ENCODE data around the gene MYO16. TPM values are rescaled to one million over a fixed set of nuclear protein-coding genes. Genes with fewer than 3 reads are reported as not detected.

Gene MYO16
- total and polyA plus RNA-seq, 7 donors, result under 0.01 to 0.33 (median 0.28) TPM; not detected in 2

GRCh38 chr13:109148243-109148642 lies 518.8 kb downstream of the MYO16 start:
- Histone ChIP-seq H3K4me3 (no peak overlapping the region), H3K36me3 (no peaks in the 10 kb centered on the region), H3K9me3 (no peaks in the 10 kb centered on the region), H3K27me3 (no peaks in the 10 kb centered on the region), H3K4me1 (peaks cover 0 to 26% (median 20%) of the 10 kb centered on the region in 4 donors), H3K27ac (peak overlapping the region in 3 of 4 donors; percentile 30 to 69 (median 61))
- DNase-seq, result no peak
- TF ChIP-seq POLR2A (IDR thresholded peaks at IDR 0.05) (no peak), CTCF (IDR thresholded peaks at IDR 0.05) (no peak), POLR2AphosphoS5 (IDR thresholded peaks at IDR 0.05) (no peak)
- 80 to 87% methylated on average over 3 of the region's 3 CpGs for WGBS, 2 donors
- intact Hi-C loops (cut with DNase I), result loop anchor here (5.0 to 10.0 kb wide), 4 partner anchors 186 to 989 kb away; no protein-coding TSS in a partner anchor

- TF ChIP-seq POLR2A (IDR thresholded peaks at IDR 0.05) (no peak), POLR2AphosphoS5 (IDR thresholded peaks at IDR 0.05) (no peak), CTCF (IDR thresholded peaks at IDR 0.05) (no peak), EP300 (IDR thresholded peaks at IDR 0.05) (no peak)
- H3K9me3 ChIP-seq, result no peaks in the 10 kb centered on the region
- no peaks in the 10 kb centered on the region for H3K36me3 ChIP-seq
- peaks cover 0 to 43% (median 37%) of the 10 kb centered on the region in 4 donors for H3K4me1 ChIP-seq
- H3K27me3 ChIP-seq, result no peaks in the 10 kb centered on the region
- H3K27ac ChIP-seq, result no peak overlapping the region
- intact Hi-C loops (cut with DNase I), result loop anchor here (10.0 kb wide), 1 partner anchor 874 kb away; no protein-coding TSS in a partner anchor
- no peak for DNase-seq
- no peak overlapping the region for H3K4me3 ChIP-seq
These were observed 521.3 kb downstream of the MYO16 start for GRCh38 chr13:109150696-109151095.

GRCh38 chr13:109151255-109151654 lies 521.8 kb downstream of the MYO16 start:
- no peaks in the 10 kb centered on the region for H3K36me3 ChIP-seq
- intact Hi-C loops (cut with DNase I), result loop anchor here (10.0 kb wide), 1 partner anchor 874 kb away; no protein-coding TSS in a partner anchor
- H3K27ac ChIP-seq, result peak overlapping the region in 1 of 4 donors; percentile 5
- TF ChIP-seq POLR2AphosphoS5 (IDR thresholded peaks at IDR 0.05) (no peak), CTCF (IDR thresholded peaks at IDR 0.05) (no peak), EP300 (IDR thresholded peaks at IDR 0.05) (no peak), POLR2A (IDR thresholded peaks at IDR 0.05) (no peak)
- H3K4me3 ChIP-seq, result no peak overlapping the region
- H3K27me3 ChIP-seq, result no peaks in the 10 kb centered on the region
- DNase-seq, result no peak
- no peaks in the 10 kb centered on the region for H3K9me3 ChIP-seq
- 80 to 87% methylated on average over 3 of the region's 3 CpGs for WGBS, 2 donors
- peaks cover 0 to 45% (median 39%) of the 10 kb centered on the region in 4 donors for H3K4me1 ChIP-seq

- no peak for DNase-seq
- no peaks in the 10 kb centered on the region for H3K9me3 ChIP-seq
- 75 to 82% methylated on average over 5 of the region's 5 CpGs for WGBS, 2 donors
- TF ChIP-seq POLR2A (IDR thresholded peaks at IDR 0.05), result no peak
- TF ChIP-seq CTCF (IDR thresholded peaks at IDR 0.05), result no peak
- TF ChIP-seq POLR2AphosphoS5 (IDR thresholded peaks at IDR 0.05), result no peak
- no peak for TF ChIP-seq EP300 (IDR thresholded peaks at IDR 0.05)
- no peak overlapping the region for H3K4me3 ChIP-seq
- no peaks in the 10 kb centered on the region for H3K27me3 ChIP-seq
- H3K27ac ChIP-seq, result peak overlapping the region in 1 of 4 donors; percentile 5
- H3K4me1 ChIP-seq, result peaks cover 0 to 49% (median 41%) of the 10 kb centered on the region in 4 donors
- no peaks in the 10 kb centered on the region for H3K36me3 ChIP-seq
- intact Hi-C loops (cut with DNase I), result loop anchor here (10.0 kb wide), 1 partner anchor 873 kb away; no protein-coding TSS in a partner anchor
These were observed 522.3 kb downstream of the MYO16 start for GRCh38 chr13:109151696-109152095.
